ENCODE data around the gene MRPL52. TPM values are rescaled to one million over a fixed set of nuclear protein-coding genes. Genes with fewer than 3 reads are reported as not detected.
"Not testable (repeated sequence)": the region's sequence is repeated elsewhere in the genome, so short reads cannot be mapped to it uniquely, and the experiment has no call there.

MRPL52 gene
- total RNA-seq, 2 donors from 2014 or later, result 29.3 to 45.1 TPM

DNA sequence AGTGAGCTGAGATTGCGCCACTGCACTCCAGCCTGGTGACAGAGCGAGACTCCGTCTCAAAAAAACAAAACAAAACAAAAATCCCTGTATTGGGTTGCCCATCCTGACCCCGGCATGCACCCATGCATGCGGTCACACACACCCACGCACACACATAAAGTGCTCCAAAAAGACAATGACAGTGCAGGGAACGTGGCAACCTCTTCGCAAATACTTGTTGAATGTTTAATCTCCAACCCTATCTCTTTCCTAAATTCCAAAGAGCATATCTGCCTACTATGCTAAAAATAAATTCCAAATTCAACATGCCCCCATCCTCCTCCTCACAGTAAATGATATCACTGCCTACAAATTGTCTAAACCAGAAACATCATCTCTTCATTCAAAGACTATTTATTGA is 28.0 kb upstream of the MRPL52 start:
- TF ChIP-seq POLR2A (IDR thresholded peaks at IDR 0.05), result no peak
- TF ChIP-seq, protein P1, sequence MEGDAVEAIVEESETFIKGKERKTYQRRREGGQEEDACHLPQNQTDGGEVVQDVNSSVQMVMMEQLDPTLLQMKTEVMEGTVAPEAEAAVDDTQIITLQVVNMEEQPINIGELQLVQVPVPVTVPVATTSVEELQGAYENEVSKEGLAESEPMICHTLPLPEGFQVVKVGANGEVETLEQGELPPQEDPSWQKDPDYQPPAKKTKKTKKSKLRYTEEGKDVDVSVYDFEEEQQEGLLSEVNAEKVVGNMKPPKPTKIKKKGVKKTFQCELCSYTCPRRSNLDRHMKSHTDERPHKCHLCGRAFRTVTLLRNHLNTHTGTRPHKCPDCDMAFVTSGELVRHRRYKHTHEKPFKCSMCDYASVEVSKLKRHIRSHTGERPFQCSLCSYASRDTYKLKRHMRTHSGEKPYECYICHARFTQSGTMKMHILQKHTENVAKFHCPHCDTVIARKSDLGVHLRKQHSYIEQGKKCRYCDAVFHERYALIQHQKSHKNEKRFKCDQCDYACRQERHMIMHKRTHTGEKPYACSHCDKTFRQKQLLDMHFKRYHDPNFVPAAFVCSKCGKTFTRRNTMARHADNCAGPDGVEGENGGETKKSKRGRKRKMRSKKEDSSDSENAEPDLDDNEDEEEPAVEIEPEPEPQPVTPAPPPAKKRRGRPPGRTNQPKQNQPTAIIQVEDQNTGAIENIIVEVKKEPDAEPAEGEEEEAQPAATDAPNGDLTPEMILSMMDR (IDR thresholded peaks at IDR 0.05), result no peak
- intact Hi-C loops (cut with DNase I), result no loop called here

DNA sequence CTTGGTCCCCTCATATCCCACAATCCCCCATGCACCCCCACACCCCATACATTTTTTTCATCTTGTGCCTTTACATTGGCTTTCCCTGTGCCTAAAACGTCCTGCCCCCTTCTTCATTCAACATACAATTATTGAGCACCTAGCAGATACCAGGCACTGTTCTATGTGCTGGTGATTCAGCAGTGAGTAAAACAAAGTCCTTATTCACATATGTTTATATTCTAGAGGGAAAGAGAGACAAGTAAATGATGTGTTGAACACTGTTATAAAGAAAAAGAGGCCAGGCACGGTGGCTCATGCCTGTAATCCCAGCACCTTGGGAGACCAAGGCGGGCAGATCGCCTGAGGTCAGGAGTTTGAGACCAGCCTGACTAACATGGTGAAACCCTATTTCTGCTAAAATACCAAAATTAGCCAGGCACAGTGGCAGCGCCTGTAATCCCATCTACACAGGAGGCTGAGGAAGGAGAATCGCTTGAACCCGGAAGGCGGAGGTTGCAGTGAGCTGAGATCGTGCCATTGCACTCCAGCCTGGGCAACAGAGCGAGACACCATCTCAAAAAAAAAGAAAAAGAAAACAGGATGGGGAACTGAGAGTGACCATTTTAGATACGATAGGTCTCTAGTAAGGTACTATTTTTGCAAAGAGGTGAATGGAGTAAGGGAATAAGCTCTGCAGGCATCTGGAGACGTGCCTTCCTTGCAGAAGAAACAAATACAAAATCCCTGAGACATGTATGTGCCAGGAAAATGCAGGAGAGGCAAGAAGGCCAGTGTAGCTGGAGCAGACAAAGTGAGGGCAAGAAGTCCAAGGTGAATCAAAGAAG is 26.6 kb upstream of the MRPL52 start:
- no peak for TF ChIP-seq POLR2A (IDR thresholded peaks at IDR 0.05)
- TF ChIP-seq, protein P1 (IDR thresholded peaks at IDR 0.05), result no peak
- Histone ChIP-seq H3K27me3 (no peaks in the 10 kb centered on the region), H3K4me3 (no peak overlapping the region), H3K9me3 (no peaks in the 10 kb centered on the region), H3K4me1 (peaks cover 8% of the 10 kb centered on the region), H3K36me3 (replicated peaks in 1 of 2; ENCODE audit: insufficient read depth in 1 of 2, low read depth in 2 of 2) (no peaks in the 10 kb centered on the region), H3K27ac (no peak overlapping the region)
- DNase-seq (no peak), ATAC-seq (no peak)
- intact Hi-C loops (cut with DNase I), result no loop called here
- WGBS, 2 donors, result 73 to 83% methylated on average over 12 of the region's 12 CpGs

More for the DNA sequence above, 28.0 kb upstream of the MRPL52 start:
- H3K36me3 ChIP-seq (replicated peaks in 1 of 2; ENCODE audit: insufficient read depth in 1 of 2, low read depth in 2 of 2), result no peaks in the 10 kb centered on the region
- H3K27me3 ChIP-seq, result no peaks in the 10 kb centered on the region
- H3K27ac ChIP-seq, result no peak overlapping the region
- no peaks in the 10 kb centered on the region for H3K9me3 ChIP-seq
- ATAC-seq (no peak), DNase-seq (no peak)
- no peaks in the 10 kb centered on the region for H3K4me1 ChIP-seq
- 75 to 91% methylated on average over 8 of the region's 8 CpGs for WGBS, 2 donors
- no peak overlapping the region for H3K4me3 ChIP-seq

DNA sequence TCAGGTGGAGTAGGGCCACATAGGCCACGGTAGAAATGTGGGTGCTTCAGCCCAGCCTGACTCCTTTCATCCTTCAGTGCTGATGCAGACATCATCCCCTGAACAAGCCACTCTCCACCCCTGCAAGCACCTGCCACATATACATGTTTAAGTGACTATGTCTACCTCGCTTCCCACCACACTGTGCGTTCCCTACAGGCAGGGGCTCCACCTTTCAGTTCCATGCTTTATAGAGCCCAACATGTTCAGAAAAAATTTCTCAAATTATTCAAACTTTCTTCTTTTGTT is 26.1 kb upstream of the MRPL52 start:
- no peaks in the 10 kb centered on the region for H3K9me3 ChIP-seq
- no peaks in the 10 kb centered on the region for H3K27me3 ChIP-seq
- WGBS, 2 donors, result 83 to 89% methylated on average over 3 of the region's 3 CpGs
- TF ChIP-seq, protein P1 (IDR thresholded peaks at IDR 0.05), result no peak
- no peak for TF ChIP-seq POLR2A (IDR thresholded peaks at IDR 0.05)
- H3K36me3 ChIP-seq (replicated peaks in 1 of 2; ENCODE audit: insufficient read depth in 1 of 2, low read depth in 2 of 2), result no peaks in the 10 kb centered on the region
- DNase-seq (no peak), ATAC-seq (no peak)
- H3K27ac ChIP-seq, result no peak overlapping the region
- peaks cover 13% of the 10 kb centered on the region for H3K4me1 ChIP-seq
- intact Hi-C loops (cut with DNase I), result no loop called here
- no peak overlapping the region for H3K4me3 ChIP-seq

DNA sequence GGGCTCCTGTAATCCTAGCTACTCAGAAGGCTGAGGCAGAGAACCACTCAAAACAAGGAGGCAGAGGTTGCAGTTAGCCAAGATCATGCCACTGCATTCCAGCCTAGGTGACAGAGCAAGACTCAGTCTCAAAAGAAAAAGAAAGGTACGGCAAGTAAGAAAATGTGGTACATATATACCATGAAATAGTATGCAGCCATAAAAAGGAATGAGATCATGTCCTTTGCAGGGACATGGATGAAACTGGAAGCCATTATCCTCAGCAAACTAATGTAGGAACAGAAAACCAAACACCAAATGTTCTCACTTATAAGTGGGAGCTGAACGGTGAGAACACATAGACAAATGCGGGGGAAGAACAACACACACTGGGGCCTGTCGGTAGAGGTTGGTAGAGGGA is 24.5 kb upstream of the MRPL52 start:
- H3K27me3 ChIP-seq; H3K4me3 ChIP-seq; ATAC-seq; H3K9me3 ChIP-seq; intact Hi-C loops (cut with DNase I); H3K36me3 ChIP-seq (replicated peaks in 1 of 2; ENCODE audit: insufficient read depth in 1 of 2, low read depth in 2 of 2); H3K27ac ChIP-seq; DNase-seq: not testable (repeated sequence)
- H3K4me1 ChIP-seq, result peaks cover 16% of the 10 kb centered on the region
- WGBS, 2 donors, result 90 to 94% methylated on average over 4 of the region's 4 CpGs

DNA sequence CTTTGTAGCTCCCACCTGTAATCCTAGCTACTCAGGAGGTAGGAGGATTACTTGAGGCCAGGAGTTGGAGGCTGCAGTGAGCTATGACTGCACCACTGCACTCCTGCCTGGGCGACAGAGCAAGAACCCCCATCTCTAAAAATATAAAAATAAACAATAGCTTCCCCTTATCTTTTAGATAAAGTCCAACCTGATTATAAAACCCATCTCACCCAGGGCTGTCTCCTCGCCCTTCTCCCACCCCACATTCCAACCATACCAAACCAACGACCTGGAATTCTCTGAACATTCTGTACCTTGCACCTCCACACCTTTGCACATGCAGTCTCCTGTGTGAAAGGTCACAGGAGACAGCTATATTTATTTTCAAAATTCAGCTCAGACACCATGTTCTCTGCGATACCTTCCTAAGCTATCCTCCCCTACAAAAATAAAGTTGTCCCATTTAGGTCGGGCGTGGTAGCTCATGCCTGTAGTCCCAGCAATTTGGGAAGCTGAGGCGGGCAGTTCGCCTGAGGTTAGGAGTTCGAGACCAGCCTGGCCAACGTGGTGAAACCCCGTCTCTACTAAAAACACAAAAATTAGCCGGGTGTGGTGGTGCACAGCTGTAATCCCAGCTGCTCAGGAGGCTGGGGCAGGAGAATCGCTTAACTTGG is 22.1 kb upstream of the MRPL52 start:
- Histone ChIP-seq H3K9me3 (no peaks in the 10 kb centered on the region), H3K27ac (peak overlapping the region in 2 of 4 donors; percentile 16 to 49), H3K27me3 (no peaks in the 10 kb centered on the region), H3K4me1 (peaks cover 16% of the 10 kb centered on the region), H3K4me3 (no peak overlapping the region), H3K36me3 (replicated peaks in 1 of 2; ENCODE audit: insufficient read depth in 1 of 2, low read depth in 2 of 2) (no peaks in the 10 kb centered on the region)
- DNase-seq (no peak), ATAC-seq (peak; percentile 71)
- 76 to 80% methylated on average over 13 of the region's 13 CpGs for WGBS, 2 donors
- intact Hi-C loops (cut with DNase I), result no loop called here
- TF ChIP-seq, protein P1 (IDR thresholded peaks at IDR 0.05), result no peak
- no peak for TF ChIP-seq POLR2A (IDR thresholded peaks at IDR 0.05)

Measured in body of pancreas (tissue), 4 donors.